HG03060 (cell line): Measurements from ENCODE around the gene GLTP.

Source experiments
- ATAC-seq: cut with Tn5 transposase; IDR thresholded peaks from one replicate; pipeline ENCODE4 v1.9.1; 2021; ENCODE audit warnings: low read depth, moderate number of reproducible peaks; ENCODE audit not compliant: unreplicated experiment

Gene GLTP

GRCh38 chr12:109847142-109847735 lies 33.1 kb downstream of the GLTP start:
- ATAC-seq: no peak

- no peak for ATAC-seq
Observed at GRCh38 chr12:109845824-109846205, 34.5 kb downstream of the GLTP start.

GRCh38 chr12:109844983-109845823 lies 35.1 kb downstream of the GLTP start:
- no peak for ATAC-seq

- ATAC-seq: no peak
Observed at GRCh38 chr12:109844091-109844490, 36.2 kb downstream of the GLTP start.

GRCh38 chr12:109842021-109842420 lies 38.3 kb downstream of the GLTP start:
- no peak for ATAC-seq

- no peak for ATAC-seq
Observed at GRCh38 chr12:109841356-109841755, 39.0 kb downstream of the GLTP start.

- ATAC-seq: no peak
Observed at GRCh38 chr12:109840305-109841074, 39.9 kb downstream of the GLTP start.

GRCh38 chr12:109839444-109839843 lies 40.9 kb downstream of the GLTP start:
- no peak for ATAC-seq

GRCh38 chr12:109836916-109837315 lies 43.4 kb downstream of the GLTP start:
- ATAC-seq: no peak

GRCh38 chr12:109835827-109836226 lies 44.5 kb downstream of the GLTP start:
- no peak for ATAC-seq

GRCh38 chr12:109833307-109834189 lies 46.8 kb downstream of the GLTP start, which contains the start of gene TRPV4:
TSS of gene TRPV4 (minus strand) at chr12:109833398. CDS start at chr12:109814796, 18,602 bp downstream.
- ATAC-seq: no peak

GRCh38 chr12:109832541-109833306 lies 47.6 kb downstream of the GLTP start:
- no peak for ATAC-seq

- ATAC-seq: no peak
Observed at GRCh38 chr12:109831929-109832328, 48.4 kb downstream of the GLTP start.

- ATAC-seq: no peak
Observed at GRCh38 chr12:109831365-109831764, 49.0 kb downstream of the GLTP start.

- ATAC-seq: no peak
Observed at GRCh38 chr12:109830718-109831117, 49.6 kb downstream of the GLTP start.

- ATAC-seq: no peak
Observed at GRCh38 chr12:109830267-109830666, 50.1 kb downstream of the GLTP start.

- no peak for ATAC-seq
Observed at GRCh38 chr12:109829667-109830066, 50.7 kb downstream of the GLTP start.

GRCh38 chr12:109828754-109829511 lies 51.4 kb downstream of the GLTP start:
- ATAC-seq: no peak
